HG03439 (cell line): ENCODE results near the gene HSD17B12.

Source experiments
- ATAC-seq: cut with Tn5 transposase; IDR thresholded peaks from one replicate; pipeline ENCODE4 v1.9.1; 2021; ENCODE audit warnings: mild to moderate bottlenecking, moderate library complexity; ENCODE audit not compliant: unreplicated experiment

The HSD17B12 gene

GRCh38 chr11:43687120-43687791, 6.7 kb downstream of the HSD17B12 start:
- ATAC-seq = no peak

- no peak for ATAC-seq
Observed at GRCh38 chr11:43688394-43688793, 7.9 kb downstream of the HSD17B12 start.

- no peak for ATAC-seq
Observed at GRCh38 chr11:43689167-43689566, 8.6 kb downstream of the HSD17B12 start.

- ATAC-seq = no peak
Observed at GRCh38 chr11:43690929-43691725, 10.6 kb downstream of the HSD17B12 start.

GRCh38 chr11:43691806-43692205, 11.3 kb downstream of the HSD17B12 start:
- no peak for ATAC-seq

GRCh38 chr11:43693069-43693468, 12.5 kb downstream of the HSD17B12 start:
- no peak for ATAC-seq

GRCh38 chr11:43693731-43694130, 13.2 kb downstream of the HSD17B12 start:
- no peak for ATAC-seq

GRCh38 chr11:43694477-43694876, 13.9 kb downstream of the HSD17B12 start:
- no peak for ATAC-seq

GRCh38 chr11:43697679-43698078, 17.1 kb downstream of the HSD17B12 start:
- no peak for ATAC-seq

GRCh38 chr11:43699870-43700269, 19.3 kb downstream of the HSD17B12 start:
- no peak for ATAC-seq

- no peak for ATAC-seq
Observed at GRCh38 chr11:43706631-43707030, 26.1 kb downstream of the HSD17B12 start.

- no peak for ATAC-seq
Observed at GRCh38 chr11:43708776-43709175, 28.2 kb downstream of the HSD17B12 start.

- no peak for ATAC-seq
Observed at GRCh38 chr11:43709689-43710088, 29.2 kb downstream of the HSD17B12 start.

GRCh38 chr11:43712676-43713075, 32.1 kb downstream of the HSD17B12 start:
- ATAC-seq = no peak

GRCh38 chr11:43718373-43718772, 37.8 kb downstream of the HSD17B12 start:
- no peak for ATAC-seq

- ATAC-seq = no peak
Observed at GRCh38 chr11:43723617-43724016, 43.1 kb downstream of the HSD17B12 start.

- ATAC-seq = no peak
Observed at GRCh38 chr11:43732225-43732624, 51.7 kb downstream of the HSD17B12 start.

- no peak for ATAC-seq
Observed at GRCh38 chr11:43734256-43734655, 53.7 kb downstream of the HSD17B12 start.

- ATAC-seq = no peak
Observed at GRCh38 chr11:43735115-43735514, 54.6 kb downstream of the HSD17B12 start.

GRCh38 chr11:43735961-43736360, 55.4 kb downstream of the HSD17B12 start:
- no peak for ATAC-seq

- no peak for ATAC-seq
Observed at GRCh38 chr11:43736502-43737200, 56.1 kb downstream of the HSD17B12 start.

- ATAC-seq = no peak
Observed at GRCh38 chr11:43737201-43737590, 56.7 kb downstream of the HSD17B12 start.
